ENCODE results near the gene NOS1AP.

Gene NOS1AP

DNA sequence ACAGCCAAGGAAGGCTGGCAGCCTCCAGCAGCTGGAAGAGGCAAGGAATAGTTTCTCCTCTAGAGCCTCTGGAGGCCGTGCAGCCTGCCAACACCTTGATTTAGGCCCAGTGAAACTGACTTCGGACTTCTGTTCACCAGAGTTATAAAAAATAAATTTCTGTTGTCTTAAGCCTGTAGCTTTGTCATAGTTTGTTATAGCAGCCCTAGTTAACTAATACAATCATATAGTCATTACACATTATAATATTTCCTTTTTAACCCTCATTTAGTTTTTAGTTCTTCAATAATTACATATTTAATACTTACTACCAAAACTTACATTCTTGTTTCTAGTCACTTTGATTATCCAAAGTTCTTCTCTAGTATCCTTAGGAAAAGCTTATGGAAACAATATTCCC lies 20.3 kb downstream of the NOS1AP start:
- no peak for DNase-seq (ENCODE audit: low spot score)

DNA sequence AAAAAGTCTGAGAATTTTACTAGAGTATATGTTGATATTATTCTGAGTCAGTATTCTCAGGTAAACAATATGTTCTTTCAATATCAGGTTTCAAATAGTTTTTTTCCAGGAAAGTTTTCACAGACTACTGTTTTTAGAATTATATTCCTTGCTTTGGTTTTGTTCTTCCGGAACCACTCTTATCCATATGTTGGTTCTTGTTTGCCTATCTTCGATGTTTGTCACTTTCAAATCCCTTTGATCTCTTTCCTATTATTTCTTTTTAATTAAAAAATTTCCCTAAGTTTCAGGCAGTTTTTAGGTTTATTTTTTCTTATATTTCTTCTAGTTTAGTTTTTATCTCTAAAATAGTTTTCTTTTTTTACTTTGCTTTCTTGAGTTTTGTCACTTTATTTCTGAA lies 20.9 kb downstream of the NOS1AP start:
- DNase-seq (ENCODE audit: low spot score), result no peak

DNA sequence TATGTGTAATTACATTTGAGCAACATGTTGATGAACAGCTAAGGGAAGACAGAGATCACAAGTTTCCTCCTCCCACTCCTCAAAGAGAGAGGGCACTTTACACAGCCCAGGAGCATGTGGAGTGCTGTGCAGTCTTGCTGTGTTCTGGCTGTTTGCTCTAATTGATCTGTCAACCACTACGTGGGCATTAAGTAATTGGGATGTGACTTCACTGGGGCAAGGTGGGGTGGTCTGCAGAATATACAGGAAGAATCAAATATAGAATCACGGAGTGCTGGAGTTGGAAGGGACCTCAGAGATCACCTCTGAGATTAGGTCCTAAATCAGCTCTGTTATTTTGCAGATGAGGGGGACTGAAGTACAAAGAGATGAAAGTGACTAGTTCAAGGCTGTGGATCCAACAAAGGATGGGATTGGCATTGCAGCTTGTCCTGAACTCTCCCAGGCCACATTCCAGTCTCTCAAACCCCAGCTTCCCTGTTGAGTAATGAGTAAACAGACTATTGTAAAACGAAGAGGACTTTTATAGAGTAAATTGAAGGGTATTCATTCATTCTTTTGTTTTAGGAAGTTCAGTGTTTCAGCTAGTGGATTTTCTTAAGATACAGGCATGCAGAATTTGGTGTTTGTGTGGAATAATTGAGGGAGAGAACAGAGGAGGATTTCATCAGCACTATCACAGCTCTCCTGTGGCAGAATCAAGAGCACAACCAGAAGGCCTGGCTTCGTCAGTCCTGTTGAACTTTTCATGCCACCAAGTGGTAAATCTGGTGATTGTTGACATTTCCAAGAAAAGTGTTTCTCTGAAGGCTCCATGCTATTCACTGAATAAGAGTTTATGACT lies 22.4 kb downstream of the NOS1AP start:
- DNase-seq (ENCODE audit: low spot score), result no peak

DNA sequence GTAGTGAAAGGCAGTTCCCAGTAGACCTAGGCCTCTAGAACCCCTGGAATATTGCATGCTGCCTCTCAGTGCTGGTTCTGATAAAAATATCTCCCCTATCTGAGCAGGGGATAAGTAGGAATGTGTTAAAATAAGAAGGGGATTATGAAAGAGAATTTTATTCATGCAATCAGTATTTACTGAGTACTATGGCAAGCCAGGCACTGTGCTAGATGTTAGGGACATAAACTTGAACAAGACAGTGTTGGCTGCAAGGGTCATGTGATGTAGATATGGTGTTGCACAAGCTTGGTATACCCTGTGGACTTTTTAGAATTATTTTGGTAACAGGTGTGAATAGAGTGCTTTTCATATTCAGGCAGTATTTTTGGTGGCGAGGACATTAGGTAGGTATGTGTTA lies 23.6 kb downstream of the NOS1AP start:
- no peak for DNase-seq (ENCODE audit: low spot score)

DNA sequence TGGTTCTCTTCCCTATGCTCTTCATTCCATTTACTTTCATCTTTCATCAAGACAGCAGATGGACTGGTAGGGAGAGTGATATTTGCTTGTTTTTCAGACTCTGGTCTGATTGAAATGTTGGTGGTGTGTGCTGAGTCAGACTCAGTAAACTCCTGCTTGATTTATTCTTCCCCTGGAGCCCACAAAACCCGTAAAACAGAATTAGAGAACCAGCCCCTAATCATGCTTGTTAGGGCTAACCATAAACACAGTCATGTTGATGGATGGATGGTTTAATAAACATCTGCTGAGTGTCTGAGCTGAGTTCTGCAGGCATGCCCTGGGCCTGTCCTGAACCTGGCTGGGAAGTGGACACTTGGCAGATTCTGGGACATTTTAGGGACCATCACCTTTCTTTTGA lies 24.8 kb downstream of the NOS1AP start:
- DNase-seq (ENCODE audit: low spot score), result no peak

DNA sequence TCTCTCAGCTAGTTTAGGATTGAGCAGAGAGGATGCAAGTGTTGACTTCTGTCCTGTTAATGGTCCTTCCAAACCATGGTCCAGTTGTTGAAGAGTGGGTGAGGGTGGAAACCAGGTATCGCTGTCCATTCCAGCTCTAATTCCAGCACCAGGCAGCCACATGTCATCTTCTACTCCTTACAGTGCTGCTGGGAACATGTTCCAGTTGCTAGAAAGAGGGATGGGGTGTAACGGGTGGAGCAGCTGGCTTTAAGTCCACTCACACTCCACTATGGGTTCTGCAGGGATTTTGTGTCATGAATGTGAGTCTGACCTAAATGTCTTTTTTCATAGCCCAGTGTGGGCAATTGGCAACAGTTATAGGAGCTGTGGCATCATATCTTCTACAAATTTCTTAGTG lies 25.2 kb downstream of the NOS1AP start:
- DNase-seq (ENCODE audit: low spot score), result no peak

DNA sequence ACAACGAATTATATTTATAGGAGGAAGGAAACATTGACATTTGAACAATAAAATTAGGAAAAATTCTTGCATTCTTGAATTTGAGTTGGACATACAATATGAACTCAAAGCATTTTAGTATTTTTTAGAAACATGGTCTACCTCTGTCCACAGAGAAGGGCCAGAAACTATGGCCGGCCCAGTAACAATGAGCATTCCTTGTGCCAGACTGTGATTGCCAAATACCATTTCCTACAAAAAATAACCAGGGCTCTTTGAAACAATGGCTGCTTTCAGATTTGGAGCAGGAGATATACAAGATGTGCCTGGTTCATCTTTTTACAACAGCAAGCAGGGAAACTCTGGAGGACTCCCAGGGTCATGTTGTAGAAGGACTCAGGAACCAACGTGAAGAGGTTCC lies 38.4 kb downstream of the NOS1AP start:
- DNase-seq (ENCODE audit: low spot score), result no peak

DNA sequence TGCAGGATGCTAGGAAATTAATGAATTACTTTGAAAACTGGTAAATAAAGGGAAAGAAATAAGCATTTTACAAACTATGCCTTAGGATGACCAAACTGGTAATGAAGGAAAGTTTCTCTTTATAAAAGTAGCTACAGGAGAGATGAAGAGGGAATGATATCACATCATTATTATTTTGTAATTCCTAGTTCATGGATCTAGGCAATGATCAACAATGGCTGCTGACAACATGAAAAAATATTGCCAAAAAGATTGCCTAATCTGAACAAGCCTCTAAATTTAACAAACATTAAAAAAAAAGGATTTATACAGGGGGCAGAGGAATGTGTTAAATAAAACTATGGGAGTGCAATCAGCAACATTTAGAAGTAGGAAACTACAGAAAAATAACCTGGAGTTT lies 38.9 kb downstream of the NOS1AP start:
- no peak for DNase-seq (ENCODE audit: low spot score)

DNA sequence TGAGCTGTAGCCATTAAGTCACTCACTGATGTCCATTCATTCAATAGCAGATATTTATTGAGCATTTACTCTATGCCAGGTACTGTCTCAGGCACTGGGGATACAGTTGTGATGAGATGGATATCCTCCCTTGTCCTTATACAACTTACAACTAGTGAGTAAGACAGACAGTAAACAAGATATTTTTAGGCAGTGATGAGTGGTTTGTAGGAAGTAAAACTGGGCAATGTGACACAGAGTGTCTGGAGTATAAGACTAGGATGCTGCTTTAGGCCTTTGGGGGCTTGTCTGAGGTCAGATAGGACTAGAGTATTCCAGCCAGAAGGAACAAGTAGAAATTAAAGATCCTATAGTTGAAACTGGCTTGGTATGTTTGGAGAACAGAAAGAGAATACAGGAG lies 41.4 kb downstream of the NOS1AP start:
- no peak for DNase-seq (ENCODE audit: low spot score)

DNA sequence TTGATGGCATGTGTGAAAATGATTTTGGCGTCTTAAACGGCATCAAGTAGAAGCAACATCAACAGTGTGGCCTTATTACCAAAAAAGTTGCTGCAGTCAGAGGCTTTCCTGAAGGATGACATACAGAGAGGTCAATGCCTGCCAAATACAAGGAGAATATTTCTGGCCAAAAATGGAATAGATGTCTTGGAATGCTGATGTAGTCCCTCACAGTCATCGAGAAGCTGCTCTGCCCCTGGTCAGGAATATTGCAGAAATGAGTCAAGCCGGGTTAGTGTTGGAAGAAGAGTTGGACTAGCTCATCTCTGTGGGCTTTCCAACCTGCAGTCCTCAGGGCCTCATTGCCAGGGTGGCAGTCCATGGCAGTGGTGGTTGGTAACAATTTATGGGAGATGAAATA lies 42.1 kb downstream of the NOS1AP start:
- no peak for DNase-seq (ENCODE audit: low spot score)

DNA sequence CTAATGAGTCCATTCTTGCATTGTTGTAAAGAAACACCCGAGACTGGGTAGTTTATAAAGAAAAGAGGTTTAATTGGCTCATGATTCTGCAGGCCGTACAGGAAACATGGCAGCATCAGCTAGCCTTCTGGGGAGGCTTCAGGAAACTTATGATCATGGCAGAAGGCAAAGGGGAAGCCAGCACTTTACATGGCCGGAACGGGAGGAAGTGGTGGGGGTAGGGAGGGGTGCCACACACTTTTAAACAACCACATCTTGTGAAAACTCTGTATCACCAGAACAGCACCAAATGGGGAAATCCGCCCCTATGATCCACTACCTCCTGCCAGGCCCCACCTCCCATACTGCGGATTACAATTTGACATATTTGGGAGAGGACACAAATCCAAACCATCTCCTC lies 43.9 kb downstream of the NOS1AP start:
- DNase-seq (ENCODE audit: low spot score), result no peak

DNA sequence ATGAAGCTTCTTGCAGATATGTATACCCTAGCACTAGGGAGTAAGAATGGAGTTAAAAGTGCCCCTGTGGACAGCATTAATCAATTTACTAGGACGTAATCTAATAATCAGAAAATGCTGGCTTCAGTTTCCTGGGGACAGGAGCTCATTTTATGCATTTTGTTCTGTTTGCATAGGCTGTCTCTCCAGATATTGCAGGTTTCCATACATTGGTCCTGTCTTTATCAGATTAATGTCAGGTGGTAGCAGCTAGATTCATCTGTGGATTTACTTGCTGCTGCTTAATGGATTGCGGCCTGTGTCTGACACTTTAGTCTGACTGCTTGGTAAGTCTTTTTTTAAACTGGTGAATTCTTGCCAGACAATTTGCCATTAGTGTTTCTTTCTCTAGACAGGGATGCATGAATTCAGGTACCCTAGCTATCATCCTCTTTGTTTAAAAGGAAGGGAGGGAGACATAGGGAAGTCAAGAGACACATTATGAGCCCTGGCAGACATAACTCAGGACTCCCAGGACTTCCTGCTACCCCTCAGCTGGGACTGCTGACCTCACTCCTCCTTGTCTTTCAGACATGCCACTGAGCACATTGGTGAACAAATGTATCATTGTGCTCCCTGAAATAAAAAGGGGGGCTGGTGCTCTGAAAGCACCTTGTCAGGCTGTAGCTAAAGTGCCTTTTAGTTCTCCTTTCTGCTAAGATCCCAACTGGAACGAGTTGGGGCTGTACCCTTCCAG lies 47.7 kb downstream of the NOS1AP start:
- DNase-seq (ENCODE audit: low spot score), result no peak

DNA sequence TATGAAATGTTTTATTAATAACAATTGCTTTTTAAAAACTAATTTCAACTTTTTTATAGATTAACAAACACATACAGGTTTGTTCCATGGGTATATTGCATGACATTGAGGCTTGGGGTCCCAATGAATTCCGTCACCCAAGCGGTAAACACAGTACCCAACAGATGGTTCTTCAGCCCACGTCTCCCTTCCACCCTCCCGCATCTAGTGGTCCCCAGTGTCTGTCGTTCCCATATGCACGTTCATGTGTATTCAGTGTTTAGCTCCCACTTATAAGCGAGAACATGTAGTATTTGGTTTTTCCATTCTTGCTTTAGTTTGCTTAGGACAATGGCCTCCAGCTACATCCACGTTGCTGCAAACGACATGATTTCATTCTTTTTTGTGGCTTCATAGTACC lies 48.6 kb downstream of the NOS1AP start:
- DNase-seq (ENCODE audit: low spot score), result no peak

DNA sequence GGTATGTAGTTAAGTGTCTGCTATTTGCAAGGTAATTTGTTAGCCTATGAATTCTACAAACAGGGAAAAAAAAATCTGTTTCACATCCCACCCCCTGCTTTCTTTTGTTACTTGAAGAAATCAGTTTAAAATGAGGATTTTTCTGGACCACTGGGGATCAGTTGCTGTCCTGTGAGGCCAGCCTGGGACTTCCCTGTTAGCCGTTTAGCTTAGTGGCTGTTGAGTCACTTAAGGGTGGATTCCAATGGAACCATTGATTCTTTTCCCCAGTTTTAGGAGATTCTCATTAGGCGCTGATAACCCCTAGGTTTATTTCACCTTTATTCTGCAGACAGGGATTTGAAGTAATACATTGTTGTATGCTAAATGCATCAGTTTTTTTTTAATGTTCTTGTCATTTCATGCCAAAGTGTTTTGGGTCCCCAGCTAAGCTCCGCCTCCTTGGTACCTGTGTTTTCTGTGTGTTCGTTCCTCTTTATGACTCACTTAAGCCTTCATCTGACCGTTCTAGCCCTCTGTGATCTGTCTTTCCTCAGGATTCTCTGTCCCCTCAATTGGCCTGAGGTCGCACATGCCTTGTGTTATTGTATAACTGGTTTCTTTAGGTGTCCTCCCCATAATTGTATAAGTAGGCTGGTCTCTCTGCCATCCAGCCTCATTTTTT lies 59.3 kb downstream of the NOS1AP start:
- DNase-seq (ENCODE audit: low spot score), result no peak

DNA sequence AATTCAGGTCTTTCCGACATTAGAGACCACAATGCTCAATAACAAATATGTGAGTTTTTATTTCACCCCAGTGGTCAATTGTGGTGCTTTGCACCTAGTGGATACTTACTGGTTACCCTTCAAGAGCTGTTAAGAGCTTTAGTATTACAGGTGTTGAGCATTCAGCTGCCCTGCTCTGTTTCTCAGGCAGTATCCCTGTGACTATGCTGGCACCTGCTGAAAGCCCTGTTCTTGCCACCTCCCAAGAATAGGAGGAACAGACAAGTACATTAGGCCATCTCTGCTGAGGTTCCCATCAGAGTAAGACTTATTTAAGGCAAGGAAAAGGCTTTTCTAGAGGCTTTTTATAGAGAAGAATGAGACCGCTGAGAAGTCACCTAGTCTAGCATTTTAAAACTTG lies 60.8 kb downstream of the NOS1AP start:
- DNase-seq (ENCODE audit: low spot score), result no peak

DNA sequence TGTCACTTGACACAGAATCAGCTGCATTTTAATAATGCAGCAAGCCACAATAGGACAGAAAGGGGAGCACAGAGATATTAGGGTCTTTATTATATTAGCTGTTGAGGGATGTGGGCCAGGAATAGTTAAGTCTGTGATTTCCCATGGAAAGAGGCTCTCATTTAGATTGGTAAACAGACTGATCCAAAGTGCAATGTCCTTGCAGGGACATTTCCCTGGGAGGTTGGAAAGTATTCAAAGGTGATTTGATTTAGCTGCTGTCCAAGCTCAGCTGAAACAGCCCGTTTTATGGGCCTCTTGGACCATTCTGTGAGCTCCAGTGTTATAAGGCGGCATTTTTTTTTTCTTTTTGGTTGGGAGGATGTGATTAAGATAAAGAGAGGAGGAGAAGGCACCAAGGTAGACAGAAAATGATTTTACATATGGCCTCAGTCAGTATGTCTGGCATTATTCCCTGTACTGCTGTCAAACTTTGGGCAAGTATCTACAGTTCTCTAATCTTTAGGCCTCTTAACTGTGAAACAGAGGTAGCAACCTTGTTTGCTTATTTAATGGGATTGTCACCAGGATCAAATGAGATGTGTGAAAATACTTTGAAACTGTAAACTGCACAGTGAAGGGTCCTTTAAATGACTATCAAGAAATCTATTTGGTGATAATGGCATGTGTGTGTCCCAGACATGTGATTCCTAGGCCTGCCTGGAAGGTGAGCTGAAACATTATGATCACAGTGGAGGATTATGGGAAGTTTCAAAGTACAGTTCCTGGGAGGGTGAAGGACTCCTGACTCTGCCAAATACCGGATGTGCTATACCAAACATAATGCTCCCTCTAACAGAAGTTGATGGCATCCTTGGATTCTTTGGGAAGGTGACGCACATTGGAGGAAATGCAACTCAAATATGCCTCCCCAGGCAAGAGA lies 62.2 kb downstream of the NOS1AP start:
- DNase-seq (ENCODE audit: low spot score), result no peak

DNA sequence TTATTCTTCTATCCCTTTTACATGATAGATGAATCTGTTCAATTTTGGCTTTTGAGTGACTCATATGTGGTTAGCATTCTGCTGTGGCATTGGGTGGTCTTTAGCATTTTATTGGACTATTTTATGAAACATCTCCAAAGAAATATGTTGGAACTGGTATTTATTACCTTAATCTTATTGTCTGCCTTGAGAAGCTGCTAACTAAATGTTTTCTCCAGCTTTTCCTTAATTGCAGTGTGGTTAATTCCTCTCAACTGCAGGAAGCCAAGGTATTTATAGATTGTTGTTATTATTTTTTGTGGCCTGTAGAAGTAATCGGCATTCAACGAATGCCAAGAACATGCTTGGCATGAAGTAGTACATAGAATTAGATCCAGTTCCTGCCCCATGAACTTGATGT lies 64.1 kb downstream of the NOS1AP start:
- no peak for DNase-seq (ENCODE audit: low spot score)

DNA sequence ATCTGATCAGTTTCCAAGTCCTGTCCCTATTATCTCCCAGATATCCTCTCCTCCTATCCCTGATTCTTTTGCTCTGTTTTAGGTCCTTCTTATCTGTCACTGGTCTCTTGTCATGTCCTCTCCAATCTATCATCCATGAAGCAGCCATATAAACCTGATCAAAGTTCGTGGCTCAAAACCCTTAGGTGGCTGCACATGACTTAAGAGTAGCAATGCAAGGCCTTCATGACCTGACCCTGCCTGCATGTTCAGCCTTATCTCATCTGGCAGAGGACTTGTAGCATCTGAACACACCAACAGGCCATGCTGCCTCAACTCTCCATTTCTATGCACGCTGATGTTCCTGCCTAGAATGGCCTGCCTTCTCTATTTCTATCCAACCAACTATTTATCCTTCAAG lies 65.2 kb downstream of the NOS1AP start:
- DNase-seq (ENCODE audit: low spot score), result no peak

DNA sequence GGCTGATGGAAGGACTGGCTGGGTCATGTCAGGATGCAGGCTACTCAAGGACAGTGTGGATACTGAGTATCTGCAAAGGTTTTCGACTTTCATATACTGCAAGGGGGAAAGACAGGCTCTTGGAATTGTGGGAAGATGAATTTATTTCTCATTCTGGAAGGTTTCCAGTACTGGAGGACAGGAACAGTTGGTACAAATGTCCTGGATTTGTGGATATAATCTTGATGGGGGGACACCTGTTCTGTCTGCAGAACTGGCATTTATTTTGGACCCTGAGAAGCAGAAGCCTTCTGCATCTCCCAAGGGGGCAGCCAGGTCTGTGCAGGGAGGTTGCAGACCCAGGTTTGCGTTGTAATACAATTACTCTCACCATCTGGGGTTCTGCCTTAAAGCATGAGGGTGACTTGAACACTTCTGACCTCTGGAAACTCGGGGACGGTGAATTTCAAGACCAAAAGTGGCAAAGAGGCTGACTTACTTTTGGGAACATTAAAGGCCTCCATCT lies 65.8 kb downstream of the NOS1AP start:
- DNase-seq (ENCODE audit: low spot score), result no peak

DNA sequence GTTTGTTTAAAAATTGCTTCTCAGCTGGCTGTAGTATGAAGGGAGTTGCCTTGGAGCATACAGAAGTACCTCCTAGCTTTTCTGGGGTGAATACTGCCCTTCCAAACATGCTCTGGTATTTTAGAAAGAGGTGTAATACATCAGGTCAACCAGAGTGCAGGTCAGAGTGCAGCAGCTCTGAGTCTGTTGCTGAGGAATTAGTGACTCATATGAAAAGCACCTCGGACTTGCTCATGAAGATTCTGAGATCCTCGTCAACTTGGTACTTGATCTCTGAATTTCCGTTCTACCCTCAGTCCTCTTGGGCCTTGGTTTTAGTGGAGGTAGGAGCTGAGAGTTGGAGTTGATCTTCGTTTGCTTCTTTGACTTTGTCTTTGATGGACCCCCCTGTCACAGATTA lies 67.3 kb downstream of the NOS1AP start:
- no peak for DNase-seq (ENCODE audit: low spot score)

DNA sequence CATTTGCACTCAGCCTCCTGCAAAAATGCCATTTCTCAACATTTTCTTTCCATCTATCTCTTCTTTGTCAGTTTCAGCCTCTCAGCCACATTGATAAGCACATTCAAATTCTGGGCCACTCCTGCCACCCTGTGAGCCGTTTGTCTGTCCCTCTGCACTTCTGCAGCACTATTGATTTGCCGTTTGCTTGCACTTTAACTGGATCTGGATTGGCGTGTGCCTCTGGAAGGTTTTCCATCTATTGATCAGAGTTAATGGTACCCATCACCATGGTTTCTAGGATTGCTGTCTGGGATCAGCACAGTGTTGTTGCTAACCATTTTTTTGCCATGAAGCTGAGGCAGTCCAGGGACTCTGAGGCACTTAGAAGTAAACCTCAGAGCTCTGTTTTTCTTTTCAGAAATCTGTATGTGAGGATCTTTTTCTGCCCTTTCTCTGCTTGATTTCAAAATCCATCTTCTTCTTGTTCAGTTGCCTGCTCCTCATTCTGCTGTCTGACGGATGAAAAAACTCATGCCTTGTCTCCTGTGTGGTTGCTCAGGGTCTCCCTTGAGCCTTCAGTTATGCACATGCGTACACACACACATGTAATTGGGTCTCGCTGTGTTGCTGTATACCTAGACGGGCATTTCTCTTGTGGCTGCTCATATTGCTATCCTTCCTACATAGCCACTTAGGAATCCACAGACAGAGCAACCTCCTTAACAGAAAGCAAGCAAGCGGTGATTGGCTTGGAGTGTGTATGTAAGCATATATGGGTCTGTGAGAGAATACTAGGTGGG lies 67.9 kb downstream of the NOS1AP start:
- no peak for DNase-seq (ENCODE audit: low spot score)
